ENCODE measurements around the gene NDUFB6. TPM values are rescaled to one million over a fixed set of nuclear protein-coding genes. Genes with fewer than 3 reads are reported as not detected.

NDUFB6 gene
- total RNA-seq, 2 experiments from 2014 or later, result 47.5 to 57.7 TPM

GRCh38 chr9:32516241-32516640, 56.7 kb downstream of the NDUFB6 start:
- no peak overlapping the region for H3K27ac Mint-ChIP-seq
- H3K27me3 Mint-ChIP-seq (ENCODE audit: low read depth), result no peaks in the 10 kb centered on the region
- H3K4me3 Mint-ChIP-seq, result no peak overlapping the region
- peaks cover 80% of the 10 kb centered on the region for H3K36me3 Mint-ChIP-seq (ENCODE audit: low read depth)
- POLR2A ChIA-PET, result no interaction called here
- H3K4me1 Mint-ChIP-seq (ENCODE audit: low read depth), result peaks cover 34% of the 10 kb centered on the region
- no peak for ATAC-seq
- no peak for DNase-seq
- H3K9me3 Mint-ChIP-seq (ENCODE audit: insufficient read depth), result peaks cover 12% of the 10 kb centered on the region
- CTCF ChIA-PET, result no interaction called here

- POLR2A ChIA-PET, result no interaction called here
These were observed 64.2 kb downstream of the NDUFB6 start for GRCh38 chr9:32508728-32509127.

GRCh38 chr9:32503008-32503407, 70.0 kb downstream of the NDUFB6 start:
- no peaks in the 10 kb centered on the region for H3K9me3 Mint-ChIP-seq (ENCODE audit: insufficient read depth)
- H3K27me3 Mint-ChIP-seq (ENCODE audit: low read depth), result no peaks in the 10 kb centered on the region
- no peak overlapping the region for H3K27ac Mint-ChIP-seq
- ChIA-PET POLR2A (interaction anchor here (1.0 kb wide), 1 partner anchor 118 kb away, joined by 3 read pairs; no protein-coding TSS in a partner anchor), CTCF (interaction anchor here (1.1 to 1.4 kb wide), 2 partner anchors 31 to 124 kb away, joined by 3 read pairs; no protein-coding TSS in a partner anchor)
- no peak overlapping the region for H3K4me3 Mint-ChIP-seq
- peaks cover 37% of the 10 kb centered on the region for H3K36me3 Mint-ChIP-seq (ENCODE audit: low read depth)
- ATAC-seq (no peak), DNase-seq (no peak)
- peaks cover 4% of the 10 kb centered on the region for H3K4me1 Mint-ChIP-seq (ENCODE audit: low read depth)

More at GRCh38 chr9:32508728-32509127, 64.2 kb downstream of the NDUFB6 start:
- Mint-ChIP-seq H3K27me3 (ENCODE audit: low read depth) (no peaks in the 10 kb centered on the region), H3K27ac (no peak overlapping the region), H3K36me3 (ENCODE audit: low read depth) (peaks cover 31% of the 10 kb centered on the region), H3K4me3 (no peak overlapping the region), H3K4me1 (ENCODE audit: low read depth) (peaks cover 29% of the 10 kb centered on the region), H3K9me3 (ENCODE audit: insufficient read depth) (no peaks in the 10 kb centered on the region)
- no peak for DNase-seq
- CTCF ChIA-PET, result interaction anchor here (1.2 to 1.4 kb wide), 2 partner anchors 63 to 130 kb away, joined by 3 to 4 read pairs; no protein-coding TSS in a partner anchor
- ATAC-seq, result no peak

Other genes starting within 250 kb of the NDUFB6 start
- gene ACO1, start 188.5 kb downstream of the NDUFB6 start, total RNA-seq, result 1 to 10 TPM; 8.6 to 8.8 TPM
- gene RIGI, start 47.0 kb downstream of the NDUFB6 start, total RNA-seq, result 10 to 100 TPM; 19.2 to 19.6 TPM
- 10 to 100 TPM; 15.6 to 17.1 TPM for gene SMIM27, start 20.8 kb downstream of the NDUFB6 start, total RNA-seq
- gene TOPORS, start 20.6 kb downstream of the NDUFB6 start, total RNA-seq, result 10 to 100 TPM; 11.9 to 12.0 TPM
- under 1 TPM in 1 of 2 experiments, not detected in 1; 0.05 TPM for gene TAF1L, start 62.5 kb upstream of the NDUFB6 start, total RNA-seq
- not detected for gene TMEM215, start 210.4 kb upstream of the NDUFB6 start, total RNA-seq